Endothelial cell of umbilical vein (primary cell): ENCODE data around the gene CSGALNACT2. TPM values are rescaled to one million over a fixed set of nuclear protein-coding genes. Genes with fewer than 3 reads are reported as not detected.

ENCODE experiments used
- BruUV-seq: library from RNA; stranded (reverse); fragments of 400-500 nt; replicated peaks from 2 replicates; lab custom pipeline; 2021; lab: Mats Ljungman, UMichigan
- CTCF ChIA-PET: fragments of 300-600, 350-600 bp; sonication (Branson Sonifier 250); formaldehyde crosslinking; loops from one replicate; lab custom pipeline; 2021; ENCODE audit warnings: antibody characterized with exemption, inconsistent platforms; lab: Charles Lee
- POLR2A ChIA-PET: fragments of 300-600, 350-600 bp; sonication (Branson Sonifier 250); formaldehyde crosslinking; loops from one replicate; lab custom pipeline; 2021; ENCODE audit warnings: antibody characterized with exemption, inconsistent platforms; lab: Charles Lee
- DNase-seq: peaks from one replicate; pipeline ENCODE4 v3.0.0-alpha.2; 2011; ENCODE audit warnings: low read depth, low spot score
- FAIRE-seq: peaks from 2 replicates; lab custom pipeline; 2011; peaks lifted over from hg19 to GRCh38; lab: Jason Lieb, UNC
- H2AFZ ChIP-seq: 2 replicates; pipeline ENCODE4 v1.6.0; 2012; ENCODE audit warnings: low read depth, low read length, control low read depth, inconsistent platforms
- H3K27ac ChIP-seq: 2 replicates; pipeline ENCODE4 v1.5.1; 2011; ENCODE audit warnings: low read depth, mild to moderate bottlenecking, control low read depth, low read length, moderate library complexity; ENCODE audit not compliant: insufficient read depth
- H3K27me3 ChIP-seq, 2 experiments: 2 replicates each; pipeline versions ENCODE4 v1.6.0 to v1.6.1; 2011; ENCODE audit warnings: low read length in 2 of 2, mixed read lengths in 1 of 2; ENCODE audit not compliant: control insufficient read depth in 2 of 2, insufficient read depth in 2 of 2
- H3K36me3 ChIP-seq, 2 experiments: 2 replicates in 1 of 2; 3 replicates in 1 of 2; pipeline ENCODE4 v1.5.1; 2011; ENCODE audit warnings: low read length in 2 of 2, mild to moderate bottlenecking in 1 of 2, moderate library complexity in 1 of 2; ENCODE audit not compliant: control insufficient read depth in 2 of 2, insufficient read depth in 2 of 2; ENCODE audit errors: extremely low read depth in 1 of 2
- H3K4me1 ChIP-seq: 3 replicates; pipeline ENCODE4 v1.5.1; 2011; ENCODE audit warnings: mild to moderate bottlenecking, low read length; ENCODE audit not compliant: control insufficient read depth, insufficient read depth; ENCODE audit errors: extremely low read depth
- H3K4me2 ChIP-seq: 2 replicates; pipeline ENCODE4 v1.6.1; 2011; ENCODE audit warnings: low read length, control low read depth, mixed read lengths; ENCODE audit not compliant: insufficient read depth
- H3K4me3 ChIP-seq, 3 experiments: fragments of 200-600 bp in 1 of 3; sonication (generic), shearing (Covaris generic) in 1 of 3; replicated peaks in 1 of 3; 2 replicates each; pipeline ENCODE4 v1.5.1; 2011 to 2016; ENCODE audit warnings: control low read depth in 3 of 3, low read length in 3 of 3, mild to moderate bottlenecking in 2 of 3, inconsistent platforms in 1 of 3, low read depth in 1 of 3, moderate library complexity in 1 of 3; ENCODE audit not compliant: insufficient read depth in 1 of 3
- H3K79me2 ChIP-seq: 2 replicates; pipeline ENCODE4 v1.6.0; 2012; ENCODE audit warnings: low read length, inconsistent platforms; ENCODE audit not compliant: control insufficient read depth, insufficient read depth
- H3K9ac ChIP-seq: replicated peaks from 2 replicates; pipeline ENCODE3; 2011; ENCODE audit warnings: low read length, control low read depth; ENCODE audit not compliant: insufficient read depth; ENCODE audit errors: extremely low read depth
- H3K9me1 ChIP-seq: replicated peaks from 3 replicates; pipeline ENCODE4 v1.6.0; 2011; ENCODE audit warnings: mild to moderate bottlenecking, low read length; ENCODE audit not compliant: control insufficient read depth, insufficient read depth; ENCODE audit errors: extremely low read depth
- H3K9me3 ChIP-seq: replicated peaks from 2 replicates; pipeline ENCODE4 v1.5.1; 2012; ENCODE audit warnings: low read length, inconsistent platforms; ENCODE audit not compliant: control insufficient read depth, insufficient read depth
- H4K20me1 ChIP-seq: replicated peaks from 2 replicates; pipeline ENCODE3; 2011; ENCODE audit warnings: mild to moderate bottlenecking, low read length; ENCODE audit not compliant: control insufficient read depth, insufficient read depth; ENCODE audit errors: extremely low read depth
- CTCF ChIP-seq, 2 donors: IDR thresholded peaks; 1 replicate in 1 of 2; 2 replicates in 1 of 2; pipeline ENCODE4 v1.5.1; 2011; ENCODE audit warnings: low read length in 2 of 2, mild to moderate bottlenecking in 2 of 2, moderate library complexity in 2 of 2, control low read depth in 1 of 2, inconsistent platforms in 1 of 2, low read depth in 1 of 2; ENCODE audit not compliant: insufficient read depth in 1 of 2; ENCODE audit errors: extremely low read depth in 1 of 2
- EZH2 ChIP-seq: IDR thresholded peaks from 2 replicates; pipeline ENCODE4 v1.6.1; 2012; ENCODE audit warnings: borderline replicate concordance, low read depth, mild to moderate bottlenecking, moderate library complexity, low read length, inconsistent platforms; ENCODE audit not compliant: severe bottlenecking
- FOS ChIP-seq: IDR thresholded peaks from 2 replicates; pipeline ENCODE4 v1.6.1; 2011; ENCODE audit warnings: mild to moderate bottlenecking, low read length, moderate library complexity, borderline replicate concordance; ENCODE audit not compliant: insufficient read depth
- GATA2 ChIP-seq: IDR thresholded peaks from 2 replicates; pipeline ENCODE4 v1.7.0; 2011; ENCODE audit warnings: low read depth, mild to moderate bottlenecking, moderate library complexity, mixed read lengths, low read length; ENCODE audit not compliant: insufficient read length, insufficient read depth
- JUN ChIP-seq: IDR thresholded peaks from 2 replicates; pipeline ENCODE4 v1.6.1; 2011; ENCODE audit warnings: borderline replicate concordance, low read depth; ENCODE audit not compliant: insufficient read length, insufficient read depth
- MYC ChIP-seq: IDR thresholded peaks from one replicate; pipeline ENCODE4 v1.6.1; 2011; ENCODE audit warnings: mild to moderate bottlenecking, low read depth, low read length
- POLR2A ChIP-seq: IDR thresholded peaks from 2 replicates; pipeline ENCODE4 v1.6.1; 2012; ENCODE audit warnings: low read depth, mild to moderate bottlenecking, control low read depth, low read length
- POLR2AphosphoS5 ChIP-seq: IDR thresholded peaks from 2 replicates; pipeline ENCODE4 v1.6.1; 2012; ENCODE audit warnings: low read depth, mild to moderate bottlenecking, control low read depth, low read length, moderate library complexity; ENCODE audit not compliant: insufficient read depth
- dilution Hi-C: fragments of 300-500 bp; cut with MboI; formaldehyde crosslinking; loops from one replicate; pipeline ENCODE4 v1.15.0; 2019; ENCODE audit warnings: low sequenced_read_pairs; ENCODE audit not compliant: extremely low pct_ligation_motif_present
- intact Hi-C: fragments of 100-400 bp; cut with micrococcal nuclease; formaldehyde crosslinking; loops from one replicate; pipeline ENCODE4 v1.10.0; 2022
- polyA plus RNA-seq, 4 experiments: library from polyadenylated mRNA; depleted of rRNA in 3 of 4; stranded (reverse) in 3 of 4; unstranded in 1 of 4; fragments of >200 nt; gene quantifications; 2 replicates each; pipeline versions ENCODE4 v1.2.1 to v1.2.3, GENCODE V29; 2011 to 2012; ENCODE audit warnings: missing spikeins in 1 of 4
- total RNA-seq: library from RNA; stranded (reverse); gene quantifications from 2 replicates; pipeline ENCODE4 v1.2.3, GENCODE V29; 2021
- TF ChIP-seq, protein P1 (sequence below): IDR thresholded peaks from 2 replicates; pipeline ENCODE4 v1.6.1; 2011; ENCODE audit not compliant: insufficient read depth, insufficient read length

CSGALNACT2 gene
- total and polyA plus RNA-seq, 2 donors (not counting 3 experiments of a cell fraction or from before 2014, with no cell fraction given) = 9.7 to 17.7 TPM

DNA sequence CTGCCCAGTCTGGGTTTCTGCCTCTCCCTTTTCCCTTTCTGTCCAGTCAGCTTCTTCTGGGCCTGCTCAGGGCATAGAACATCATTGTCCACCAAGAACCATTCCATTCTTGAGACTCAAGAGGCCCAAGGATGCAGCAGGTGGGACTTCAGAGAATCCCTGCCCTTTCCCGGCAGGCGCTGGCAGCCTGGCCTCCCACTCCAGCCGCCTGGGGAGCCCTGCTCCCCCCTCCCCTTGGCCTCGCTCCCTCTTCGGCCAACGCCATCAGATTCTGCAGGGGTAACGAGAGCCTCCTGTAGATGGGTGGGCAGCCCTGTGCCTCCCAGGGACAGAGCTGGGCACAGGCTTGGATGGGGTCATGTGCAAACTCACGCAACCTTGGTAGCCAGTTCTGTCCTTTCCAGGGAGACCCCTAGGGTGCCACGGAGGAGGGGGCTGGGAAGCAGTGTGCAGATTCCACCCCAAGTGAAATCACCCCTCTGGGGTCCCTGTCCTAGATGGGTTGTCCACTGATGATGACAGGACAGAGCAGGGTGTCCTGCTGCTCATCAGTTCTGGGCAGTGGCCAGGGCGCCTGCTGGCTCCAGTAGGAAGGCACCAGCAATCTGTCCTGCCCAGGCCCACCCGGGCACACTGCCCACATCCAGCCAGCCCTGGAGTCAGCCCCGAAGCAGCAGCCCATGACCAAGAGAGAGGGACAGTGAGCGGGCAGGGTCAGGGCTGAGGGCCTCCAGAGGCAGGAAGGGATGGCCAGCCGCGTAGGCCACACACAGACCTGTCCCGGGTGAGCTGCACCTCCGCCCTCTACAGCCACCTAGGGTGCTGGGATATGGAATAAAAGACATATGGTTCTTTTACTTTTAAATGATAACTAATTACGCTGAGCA lies 80.9 kb downstream of the CSGALNACT2 start:
- BruUV-seq = no TSS peak
- no peak overlapping the region for H3K27ac ChIP-seq
- H4K20me1 ChIP-seq = no peaks in the 10 kb centered on the region
- no peaks in the 10 kb centered on the region for H3K9me1 ChIP-seq
- intact Hi-C loops = no loop called here
- H3K9ac ChIP-seq = no peak overlapping the region
- DNase-seq (no peak), FAIRE-seq (no peak)
- dilution Hi-C loops = no loop called here
- H3K36me3 ChIP-seq = no peaks in the 10 kb centered on the region
- H3K27me3 ChIP-seq = peaks cover 0 to 3% of the 10 kb centered on the region in 2 experiments
- ChIA-PET CTCF (interaction anchor here (5.1 kb wide), 1 partner anchor 15 kb away, joined by 30 read pairs; no protein-coding TSS in a partner anchor), POLR2A (no interaction called here)
- no peaks in the 10 kb centered on the region for H3K9me3 ChIP-seq
- TF ChIP-seq POLR2AphosphoS5 (no peak), JUN (no peak), CTCF (IDR thresholded peaks at IDR 0.05; ENCODE audit: extremely low read depth in 1 of 2, insufficient read depth in 1 of 2, low read depth in 1 of 2, low read length in 2 of 2) (no peak), EZH2 (no peak), FOS (no peak), MYC (no peak), POLR2A (no peak), GATA2 (no peak)
- TF ChIP-seq, protein P1, sequence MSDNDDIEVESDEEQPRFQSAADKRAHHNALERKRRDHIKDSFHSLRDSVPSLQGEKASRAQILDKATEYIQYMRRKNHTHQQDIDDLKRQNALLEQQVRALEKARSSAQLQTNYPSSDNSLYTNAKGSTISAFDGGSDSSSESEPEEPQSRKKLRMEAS = no peak
- no peak overlapping the region for H3K4me3 ChIP-seq
- H3K4me1 ChIP-seq = no peaks in the 10 kb centered on the region
- no peaks in the 10 kb centered on the region for H3K79me2 ChIP-seq
- no peak overlapping the region for H3K4me2 ChIP-seq
- H2AFZ ChIP-seq = no peak overlapping the region
